RWPE2 (cell line): Measurements from ENCODE around the gene CLEC18A.

Source experiments
- ATAC-seq: fragments of 200-7000 bp; cut with Tn5 transposase; 3 replicates; pipeline ENCODE4 v1.9.1; 2021; ENCODE audit warnings: low read depth
- DNase-seq: peaks from one replicate; pipeline ENCODE4 v3.0.0-alpha.2; 2020; ENCODE audit warnings: low spot score
- H3K27ac ChIP-seq: fragments of 450-650 bp; 2 replicates; pipeline ENCODE4 v1.5.1; 2017; ENCODE audit warnings: mild to moderate bottlenecking; ENCODE audit not compliant: poor library complexity, severe bottlenecking
- H3K27me3 ChIP-seq: fragments of 250-450 bp; sonication (Bioruptor Pico); 2 replicates; pipeline ENCODE4 v1.5.1; 2021; ENCODE audit warnings: mild to moderate bottlenecking, moderate library complexity; ENCODE audit not compliant: insufficient read depth, poor library complexity, severe bottlenecking
- H3K36me3 ChIP-seq: fragments of 250-450 bp; sonication (Bioruptor Pico); 2 replicates; pipeline ENCODE4 v1.5.1; 2020; ENCODE audit warnings: low read depth, mild to moderate bottlenecking, moderate library complexity
- H3K4me1 ChIP-seq: fragments of 250-450 bp; sonication (Bioruptor Pico); 2 replicates; pipeline ENCODE4 v1.5.1; 2021; ENCODE audit warnings: mild to moderate bottlenecking, moderate library complexity; ENCODE audit not compliant: insufficient read depth, poor library complexity, severe bottlenecking
- H3K4me3 ChIP-seq: fragments of 250-450 bp; sonication (Bioruptor Pico); 2 replicates; pipeline ENCODE4 v1.5.1; 2021; ENCODE audit warnings: mild to moderate bottlenecking, moderate library complexity; ENCODE audit not compliant: severe bottlenecking
- H3K9me3 ChIP-seq: fragments of 250-450 bp; sonication (Bioruptor Pico); 2 replicates; pipeline ENCODE4 v1.5.1; 2021; ENCODE audit warnings: mild to moderate bottlenecking, moderate library complexity; ENCODE audit not compliant: severe bottlenecking
- CTCF ChIP-seq: fragments of 450-650 bp; IDR thresholded peaks from one replicate; pipeline ENCODE4 v1.5.1; 2017; ENCODE audit warnings: mild to moderate bottlenecking, moderate library complexity; ENCODE audit not compliant: poor library complexity, severe bottlenecking

Gene CLEC18A

GRCh38 chr16:69934044-69934443 is 17.1 kb upstream of the CLEC18A start:
- H3K36me3 ChIP-seq, result peaks cover 27% of the 10 kb centered on the region
- no peaks in the 10 kb centered on the region for H3K4me1 ChIP-seq
- H3K27ac ChIP-seq, result no peak overlapping the region
- TF ChIP-seq CTCF, result no peak
- H3K27me3 ChIP-seq, result no peaks in the 10 kb centered on the region
- no peak for DNase-seq
- no peak for ATAC-seq
- H3K9me3 ChIP-seq, result no peaks in the 10 kb centered on the region
- H3K4me3 ChIP-seq, result no peak overlapping the region

GRCh38 chr16:69934751-69935150 is 16.4 kb upstream of the CLEC18A start:
- H3K4me3 ChIP-seq, result no peak overlapping the region
- H3K4me1 ChIP-seq, result no peaks in the 10 kb centered on the region
- TF ChIP-seq CTCF, result no peak
- no peak for DNase-seq
- H3K27ac ChIP-seq, result no peak overlapping the region
- ATAC-seq, result no peak
- peaks cover 27% of the 10 kb centered on the region for H3K36me3 ChIP-seq
- no peaks in the 10 kb centered on the region for H3K27me3 ChIP-seq
- H3K9me3 ChIP-seq, result no peaks in the 10 kb centered on the region

GRCh38 chr16:69935278-69935711 is 15.8 kb upstream of the CLEC18A start:
- Histone ChIP-seq H3K9me3 (no peaks in the 10 kb centered on the region), H3K27me3 (no peaks in the 10 kb centered on the region), H3K4me1 (no peaks in the 10 kb centered on the region), H3K36me3 (peaks cover 24% of the 10 kb centered on the region), H3K27ac (no peak overlapping the region), H3K4me3 (no peak overlapping the region)
- TF ChIP-seq CTCF, result no peak
- ATAC-seq, result no peak
- no peak for DNase-seq

GRCh38 chr16:69935740-69936139 is 15.4 kb upstream of the CLEC18A start:
- Histone ChIP-seq H3K9me3 (no peaks in the 10 kb centered on the region), H3K27ac (no peak overlapping the region), H3K4me3 (no peak overlapping the region), H3K36me3 (peaks cover 21% of the 10 kb centered on the region), H3K27me3 (no peaks in the 10 kb centered on the region), H3K4me1 (no peaks in the 10 kb centered on the region)
- ATAC-seq, result no peak
- no peak for TF ChIP-seq CTCF
- no peak for DNase-seq

- Histone ChIP-seq H3K27ac (no peak overlapping the region), H3K27me3 (no peaks in the 10 kb centered on the region), H3K4me3 (no peak overlapping the region), H3K36me3 (peaks cover 16% of the 10 kb centered on the region), H3K4me1 (no peaks in the 10 kb centered on the region), H3K9me3 (no peaks in the 10 kb centered on the region)
- no peak for TF ChIP-seq CTCF
- DNase-seq, result no peak
- no peak for ATAC-seq
Observed at GRCh38 chr16:69936252-69936651, 14.9 kb upstream of the CLEC18A start.
